HL-60 (cell line): ENCODE measurements around the gene CNNM3.
"Not testable (repeated sequence)": the region's sequence is repeated elsewhere in the genome, so short reads cannot be mapped to it uniquely, and the experiment has no call there.

Source experiments
- DNase-seq, 2 experiments: peaks; one replicate each; pipeline ENCODE4 v3.0.0-alpha.2; 2010 to 2020; ENCODE audit warnings: low read depth in 1 of 2, low spot score in 1 of 2
- H3K27ac ChIP-seq: fragments of 250-450 bp; sonication (Bioruptor Pico); replicated peaks from 2 replicates; pipeline ENCODE4 v1.5.1; 2020; ENCODE audit warnings: mild to moderate bottlenecking, moderate library complexity
- H3K27me3 ChIP-seq: fragments of 250-450 bp; sonication (Bioruptor Pico); 2 replicates; pipeline ENCODE4 v1.5.1; 2021; ENCODE audit warnings: mild to moderate bottlenecking, moderate library complexity; ENCODE audit not compliant: insufficient read depth, poor library complexity, severe bottlenecking
- H3K4me3 ChIP-seq: replicated peaks from 2 replicates; pipeline ENCODE4 v1.5.1; 2011; ENCODE audit warnings: mild to moderate bottlenecking, control low read depth, low read length; ENCODE audit not compliant: insufficient read depth
- CTCF ChIP-seq: IDR thresholded peaks from one replicate; pipeline ENCODE4 v1.5.1; 2011; ENCODE audit warnings: low read length, control low read depth, inconsistent platforms; ENCODE audit not compliant: insufficient read depth
- GABPA ChIP-seq: IDR thresholded peaks from 2 replicates; pipeline ENCODE4 v1.6.1; 2012; ENCODE audit warnings: low read depth
- POLR2AphosphoS5 ChIP-seq: IDR thresholded peaks from 2 replicates; pipeline ENCODE4 v1.6.1; 2012; ENCODE audit warnings: low read depth
- REST ChIP-seq: IDR thresholded peaks from 2 replicates; pipeline ENCODE4 v1.6.1; 2012; ENCODE audit warnings: low read depth; ENCODE audit not compliant: insufficient replicate concordance
- SPI1 ChIP-seq: IDR thresholded peaks from 2 replicates; pipeline ENCODE4 v1.6.1; 2012; ENCODE audit warnings: low read depth, mild to moderate bottlenecking, borderline replicate concordance

Gene CNNM3

DNA sequence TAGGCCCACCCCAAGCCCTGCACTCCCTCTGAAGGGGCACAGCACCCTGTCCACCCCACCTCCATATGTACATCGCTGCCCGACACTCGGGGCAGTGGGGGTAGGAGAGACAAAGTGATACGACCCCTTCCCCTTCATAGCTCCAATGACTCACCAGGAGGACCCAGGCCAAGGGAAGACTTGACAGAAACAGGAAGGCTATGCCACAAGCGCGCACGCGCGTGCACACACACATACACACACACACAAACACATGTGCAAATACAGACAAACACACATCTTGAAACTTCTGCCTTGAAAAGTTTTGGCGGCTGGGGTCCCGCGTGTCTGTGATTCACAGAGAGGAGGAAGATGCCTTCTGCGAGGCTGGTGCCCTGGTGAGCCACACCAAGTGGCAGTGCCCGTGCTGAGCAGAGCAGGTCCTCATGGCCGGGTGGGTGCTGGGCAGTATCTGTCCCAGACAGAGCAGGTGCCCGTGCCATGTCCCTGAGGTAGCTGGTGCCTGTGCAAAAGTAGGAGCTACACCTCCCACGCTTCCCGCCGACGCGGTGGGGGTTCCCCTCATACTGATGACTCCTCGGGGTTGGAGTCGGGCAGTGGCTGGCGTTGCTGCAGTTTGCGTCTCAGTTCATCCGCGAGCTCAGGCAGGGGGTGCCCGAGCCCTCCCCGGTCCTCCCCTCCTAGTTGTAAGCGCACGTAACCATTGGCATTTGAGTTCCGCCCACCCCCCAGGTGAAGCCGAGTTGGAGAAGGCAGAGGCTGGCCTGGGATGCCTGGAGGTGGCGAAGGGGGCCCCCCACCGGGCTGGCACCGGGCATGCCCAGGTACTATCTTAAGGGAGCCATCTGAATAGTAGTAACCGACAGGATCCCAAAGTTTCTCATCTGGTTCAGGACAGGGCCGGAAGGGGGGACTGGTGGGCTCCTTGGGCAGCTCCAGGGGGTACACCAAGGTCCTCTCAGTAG lies 44.3 kb downstream of the CNNM3 start:
- no peak for DNase-seq
- no peak overlapping the region for H3K27ac ChIP-seq
- TF ChIP-seq GABPA = no peak
- no peak for TF ChIP-seq POLR2AphosphoS5
- TF ChIP-seq SPI1 = no peak
- TF ChIP-seq REST = no peak
- no peak for TF ChIP-seq CTCF
- H3K4me3 ChIP-seq = no peak overlapping the region
- H3K27me3 ChIP-seq = no peaks in the 10 kb centered on the region

GRCh38 chr2:96861074-96861473 lies 45.0 kb downstream of the CNNM3 start:
- Histone ChIP-seq H3K27me3 (no peaks in the 10 kb centered on the region), H3K4me3 (no peak overlapping the region), H3K27ac (no peak overlapping the region)
- no peak for TF ChIP-seq POLR2AphosphoS5
- TF ChIP-seq SPI1 = no peak
- no peak for TF ChIP-seq CTCF
- no peak for TF ChIP-seq GABPA
- TF ChIP-seq REST = no peak
- no peak for DNase-seq

DNA sequence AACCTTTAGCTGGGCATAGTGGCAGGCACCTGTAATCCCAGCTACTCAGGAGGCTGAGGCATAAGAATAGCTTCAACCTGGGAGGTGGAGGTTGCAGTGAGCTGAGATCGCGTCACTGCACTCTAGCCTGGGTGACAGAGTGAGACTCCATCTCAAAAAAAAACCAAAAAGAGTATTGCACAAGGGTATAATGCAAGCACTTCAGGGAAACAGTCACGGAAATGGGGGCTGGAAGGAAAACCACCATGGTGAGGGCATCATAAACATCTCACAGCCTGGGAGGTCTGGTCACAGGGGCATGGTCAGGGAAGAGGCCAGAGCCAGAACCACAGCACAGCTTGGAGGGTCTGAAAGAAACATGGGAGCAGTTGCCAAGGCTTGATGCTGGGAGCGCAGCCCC lies 47.0 kb downstream of the CNNM3 start:
- H3K27me3 ChIP-seq, H3K4me3 ChIP-seq, DNase-seq, H3K27ac ChIP-seq: not testable (repeated sequence)

DNA sequence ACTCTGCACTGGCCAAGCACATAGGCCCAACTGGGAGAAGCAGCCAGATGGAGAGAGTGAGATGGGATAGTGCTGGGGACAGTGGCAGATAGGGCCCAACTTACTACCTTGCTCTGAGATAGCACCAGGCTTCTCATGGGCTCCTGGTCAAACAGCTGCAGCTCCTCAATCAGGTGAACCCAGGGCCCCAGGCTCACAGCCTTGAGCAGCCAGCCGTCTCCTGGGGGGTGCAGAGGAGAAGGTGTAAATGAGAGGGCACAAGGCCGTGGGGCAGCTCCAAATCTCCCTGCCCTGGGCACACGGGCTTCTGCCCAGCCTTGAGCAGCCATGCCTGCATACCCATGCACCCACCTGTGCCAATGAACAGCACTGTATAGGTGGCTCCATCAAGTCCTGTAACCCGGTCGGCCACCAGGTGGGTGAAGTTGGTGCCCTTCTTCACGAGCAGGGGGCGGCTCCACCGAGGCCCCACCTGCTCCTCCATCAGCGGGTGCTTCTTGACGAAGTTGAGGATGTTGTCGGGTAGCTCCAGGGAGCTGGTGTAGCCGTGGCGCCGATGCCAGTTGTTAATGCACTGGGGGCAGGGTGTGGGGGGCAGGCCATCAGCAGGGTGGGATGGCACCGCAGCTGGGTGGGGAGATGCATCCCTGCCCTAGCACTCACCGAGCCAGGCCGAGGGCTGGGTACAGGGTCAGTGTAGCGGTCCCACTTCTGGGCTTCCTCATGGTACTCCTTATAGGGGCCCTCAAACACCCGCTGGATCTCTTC lies 47.7 kb downstream of the CNNM3 start:
- Histone ChIP-seq H3K4me3 (no peak overlapping the region), H3K27ac (no peak overlapping the region), H3K27me3 (no peaks in the 10 kb centered on the region)
- no peak for DNase-seq
- TF ChIP-seq REST (no peak), CTCF (no peak), GABPA (no peak), POLR2AphosphoS5 (no peak), SPI1 (no peak)
